DMS114 treated with DMSO at 0.1 percent for 48 hours (cell line): ENCODE measurements around the gene SORBS2.

Source experiments
- DNase-seq: peaks from one replicate; lab custom pipeline; 2025; ENCODE audit not compliant: unreplicated experiment; lab: John Stamatoyannopoulos, UW

The SORBS2 gene

GRCh38 chr4:185775792-185776555 is 36.0 kb downstream of the SORBS2 start:
- DNase-seq = no peak

GRCh38 chr4:185774845-185775680 is 36.9 kb downstream of the SORBS2 start:
- no peak for DNase-seq

GRCh38 chr4:185774131-185774653 is 37.8 kb downstream of the SORBS2 start:
- no peak for DNase-seq

GRCh38 chr4:185773419-185773818 is 38.6 kb downstream of the SORBS2 start:
- DNase-seq = no peak

- DNase-seq = no peak
Observed at GRCh38 chr4:185772391-185773093, 39.5 kb downstream of the SORBS2 start.

- no peak for DNase-seq
Observed at GRCh38 chr4:185771711-185772390, 40.1 kb downstream of the SORBS2 start.

GRCh38 chr4:185767528-185767927 is 44.5 kb downstream of the SORBS2 start:
- DNase-seq = no peak

- no peak for DNase-seq
Observed at GRCh38 chr4:185764876-185765275, 47.1 kb downstream of the SORBS2 start.

- DNase-seq = no peak
Observed at GRCh38 chr4:185761352-185762235, 50.4 kb downstream of the SORBS2 start.

GRCh38 chr4:185758807-185759206 is 53.2 kb downstream of the SORBS2 start:
- DNase-seq = no peak

GRCh38 chr4:185755451-185755850 is 56.5 kb downstream of the SORBS2 start:
- DNase-seq = no peak

- DNase-seq = no peak
Observed at GRCh38 chr4:185754961-185755360, 57.0 kb downstream of the SORBS2 start.

- DNase-seq = no peak
Observed at GRCh38 chr4:185752872-185753271, 59.1 kb downstream of the SORBS2 start.

- DNase-seq = no peak
Observed at GRCh38 chr4:185749858-185750257, 62.1 kb downstream of the SORBS2 start.

GRCh38 chr4:185748901-185749390 is 63.0 kb downstream of the SORBS2 start:
- no peak for DNase-seq

- DNase-seq = no peak
Observed at GRCh38 chr4:185745891-185746290, 66.1 kb downstream of the SORBS2 start.

- no peak for DNase-seq
Observed at GRCh38 chr4:185744946-185745345, 67.0 kb downstream of the SORBS2 start.

- no peak for DNase-seq
Observed at GRCh38 chr4:185744488-185744862, 67.5 kb downstream of the SORBS2 start.

- no peak for DNase-seq
Observed at GRCh38 chr4:185743722-185744487, 68.1 kb downstream of the SORBS2 start.
